ENCODE measurements around the gene GBP7. TPM values are rescaled to one million over a fixed set of nuclear protein-coding genes. Genes with fewer than 3 reads are reported as not detected.

Gene GBP7
- total and polyA plus RNA-seq, 10 of the 15 experiments (the other 5 are each of a cell fraction or from before 2014, with no cell fraction given): not detected

- FAIRE-seq: no peak
- H4K20me1 ChIP-seq (ENCODE audit: control insufficient read depth, insufficient read depth): no peaks in the 10 kb centered on the region
- 37% methylated on average over 8 of the region's 8 CpGs for WGBS (ENCODE audit: insufficient coverage, insufficient replicate concordance, low lambda C conversion rate, missing lambda C conversion rate)
- RAD21 ChIA-PET (ENCODE audit: unreplicated experiment): interaction anchor here (0.8 to 1.7 kb wide), 8 partner anchors 67 to 224 kb away, joined by 3 to 10 read pairs (median 3); partner anchors contain the start of gene GBP3
- peaks cover 13% of the 10 kb centered on the region for H3K4me1 ChIP-seq (ENCODE audit: control insufficient read depth, insufficient read depth, low read length)
- in situ Hi-C loops (cut with MboI) (no loop called here), intact Hi-C loops (cut with micrococcal nuclease; ENCODE audit: unreplicated experiment) (loop anchor here (2.0 to 5.0 kb wide), 3 partner anchors 79 to 199 kb away; no protein-coding TSS in a partner anchor)
- H3K9ac ChIP-seq (ENCODE audit: control insufficient read depth, insufficient read depth, low read length): peak overlapping the region; percentile 64
- DNase-seq (ENCODE audit: low read depth, low spot score): no peak
- peak overlapping the region; percentile 89 for H3K4me2 ChIP-seq (ENCODE audit: control insufficient read depth, insufficient read depth)
- no peak overlapping the region for H3K27ac ChIP-seq (ENCODE audit: control insufficient read depth, insufficient read depth)
- no peaks in the 10 kb centered on the region for H3K9me3 ChIP-seq (replicated peaks; ENCODE audit: control insufficient read depth, insufficient read depth, low read length)
- H3K79me2 ChIP-seq (ENCODE audit: control insufficient read depth, insufficient read depth, low read length): no peaks in the 10 kb centered on the region
- no peaks in the 10 kb centered on the region for H3K27me3 ChIP-seq (replicated peaks in 1 of 2; ENCODE audit: control insufficient read depth in 2 of 2, insufficient read depth in 2 of 2, low read length in 1 of 2)
- POLR2A ChIA-PET: interaction anchor here (0.6 to 1.5 kb wide), 3 partner anchors 111 to 496 kb away, joined by 3 to 4 read pairs (median 4); no protein-coding TSS in a partner anchor
- no peak for TF ChIP-seq ETV6 (conservative IDR thresholded peaks at IDR 0.05 in 1 of 2, IDR thresholded peaks at IDR 0.05 in 1 of 2; ENCODE audit: borderline replicate concordance in 1 of 2, low read depth in 1 of 2)
- TF ChIP-seq RBBP5 (conservative IDR thresholded peaks at IDR 0.05): no peak
- no peak for TF ChIP-seq SMC3 (IDR thresholded peaks at IDR 0.05; ENCODE audit: borderline replicate concordance, low read length)
- TF ChIP-seq KAT2A (conservative IDR thresholded peaks at IDR 0.05; ENCODE audit: control insufficient read depth, low read depth, low read length): no peak
- no peak for TF ChIP-seq RAD21 (IDR thresholded peaks at IDR 0.05; ENCODE audit: insufficient read depth, low read depth, low read length)
- no peak for TF ChIP-seq FOS (IDR thresholded peaks at IDR 0.05; ENCODE audit: borderline replicate concordance, extremely low read depth, insufficient read length)
- TF ChIP-seq MXI1 (IDR thresholded peaks at IDR 0.05; ENCODE audit: low read depth, low read length): no peak
- no peak for TF ChIP-seq SMAD5 (IDR thresholded peaks at IDR 0.05; ENCODE audit: low read depth)
- no peak for TF ChIP-seq TBL1XR1 (IDR thresholded peaks at IDR 0.05; ENCODE audit: low read depth, low read length)
- no peak for TF ChIP-seq ZZZ3 (IDR thresholded peaks at IDR 0.05; ENCODE audit: control insufficient read depth, insufficient read length, low read depth)
- TF ChIP-seq BHLHE40 (IDR thresholded peaks at IDR 0.05; ENCODE audit: borderline replicate concordance in 1 of 2, low read depth in 2 of 2, low read length in 1 of 2): no peak
- ATAC-seq: no peak; the same call in 2 of the 3 replicates
- CTCF ChIA-PET: interaction anchor here (1.0 to 1.8 kb wide), 3 partner anchors 16 to 159 kb away, joined by 3 to 6 read pairs (median 5); no protein-coding TSS in a partner anchor
- SMC1A ChIA-PET (ENCODE audit: uncharacterized antibody, unreplicated experiment): interaction anchor here (0.8 to 3.3 kb wide), 12 partner anchors 14 to 310 kb away, joined by 3 to 12 read pairs (median 4); partner anchors contain the start of genes GBP3 and GBP7
- no peaks in the 10 kb centered on the region for H3K36me3 ChIP-seq (ENCODE audit: control insufficient read depth in 2 of 2, insufficient read depth in 2 of 2, low read length in 1 of 2)
- no TSS peak for BruUV-seq (replicated peaks)
- peak overlapping the region; percentile 83 for H2AFZ ChIP-seq (ENCODE audit: control insufficient read depth, low read depth, low read length)
- H3K4me3 ChIP-seq: peak overlapping the region; percentile 66
These were observed 22.3 kb upstream of the GBP7 start for GRCh38 chr1:89198081-89198480.

All from GM12878 (cell line).